Measurements from ENCODE around the gene DNAH6. TPM values are rescaled to one million over a fixed set of nuclear protein-coding genes. Genes with fewer than 3 reads are reported as not detected.

Gene DNAH6
- total RNA-seq, 2 experiments from 2014 or later = 0.60 to 1.00 TPM

DNA sequence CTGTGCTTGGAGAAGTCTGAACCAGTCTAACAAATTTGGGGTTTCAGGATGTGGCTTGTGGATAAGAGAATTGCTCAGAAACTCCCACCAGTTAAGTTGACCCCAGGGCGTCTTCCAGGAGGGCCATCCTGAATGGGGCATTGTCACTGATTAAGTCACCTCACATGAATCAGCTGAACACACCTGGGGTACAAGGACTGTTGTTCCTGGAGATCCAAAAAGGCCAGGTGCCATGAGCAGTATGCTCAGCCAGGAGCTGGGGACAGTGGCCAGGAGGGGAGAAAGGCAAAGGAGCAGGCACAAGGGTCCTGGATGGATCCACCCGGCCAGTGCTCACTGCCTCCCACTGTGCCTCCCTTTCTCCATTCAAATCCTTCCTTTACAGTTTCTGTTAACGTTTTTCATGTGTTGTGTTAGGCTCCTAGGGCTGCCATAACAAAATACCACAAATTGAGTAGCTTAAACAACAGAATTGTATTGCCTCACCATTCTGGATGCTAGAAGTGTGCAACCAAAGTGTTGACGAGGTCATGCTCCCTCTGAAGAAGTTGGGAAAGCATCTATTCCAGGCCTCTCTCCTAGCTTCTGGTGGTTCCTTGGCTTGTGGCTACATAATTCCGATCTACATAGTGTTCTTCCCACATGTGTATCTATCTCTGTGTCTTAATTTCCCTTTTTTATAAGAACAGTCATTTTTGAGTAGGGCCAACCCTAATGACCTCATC, 331.2 kb downstream of the DNAH6 start:
- H3K27me3 Mint-ChIP-seq = no peaks in the 10 kb centered on the region
- H3K36me3 Mint-ChIP-seq (ENCODE audit: low read depth) = peaks cover 73% of the 10 kb centered on the region
- H3K9me3 Mint-ChIP-seq = peaks cover 12% of the 10 kb centered on the region
- peak overlapping the region; percentile 16 for H3K4me3 Mint-ChIP-seq
- POLR2A ChIA-PET = no interaction called here
- peak overlapping the region; percentile 95 for H3K27ac Mint-ChIP-seq
- CTCF ChIA-PET = interaction anchor here (0.6 to 2.3 kb wide), 7 partner anchors 9 to 92 kb away, joined by 3 to 12 read pairs (median 4); no protein-coding TSS in a partner anchor
- no peak for DNase-seq
- H3K4me1 Mint-ChIP-seq = peaks cover 93% of the 10 kb centered on the region

DNA sequence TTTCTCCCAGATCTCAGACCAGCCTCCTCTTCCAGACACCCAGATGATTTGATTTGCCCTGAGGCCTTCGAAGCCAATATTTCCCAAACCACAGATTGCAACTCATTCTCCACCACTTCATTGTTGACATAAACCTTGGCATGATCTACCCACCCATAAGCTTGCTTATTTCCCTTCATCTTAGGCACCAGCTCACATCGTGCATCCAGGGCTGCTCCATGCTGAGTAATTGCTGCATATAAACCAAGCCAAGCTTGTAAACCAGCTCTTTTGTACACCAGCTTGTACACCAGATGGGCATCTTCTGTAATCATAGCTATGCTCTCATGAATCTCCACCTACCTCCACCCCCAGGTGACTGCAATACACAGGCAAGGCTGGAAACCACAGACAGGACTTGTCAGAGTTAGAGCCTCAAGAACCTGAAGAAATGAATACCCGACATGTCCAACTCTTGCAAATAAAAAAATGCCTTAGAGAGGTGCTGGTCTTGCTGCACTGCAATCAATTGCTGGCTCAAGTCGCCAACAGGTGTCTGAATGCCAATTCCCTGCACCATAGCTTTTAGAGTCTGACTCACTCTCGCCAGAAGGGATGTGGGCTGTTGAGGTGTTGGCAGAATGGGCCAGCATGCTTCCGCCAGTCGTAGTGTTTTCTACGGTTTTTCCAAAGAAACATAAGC, 333.1 kb downstream of the DNAH6 start:
- POLR2A ChIA-PET = no interaction called here
- peaks cover 23% of the 10 kb centered on the region for H3K9me3 Mint-ChIP-seq
- peak overlapping the region; percentile 54 for H3K4me3 Mint-ChIP-seq
- peak overlapping the region; percentile 88 for H3K27ac Mint-ChIP-seq
- H3K27me3 Mint-ChIP-seq = no peaks in the 10 kb centered on the region
- H3K4me1 Mint-ChIP-seq = peaks cover 89% of the 10 kb centered on the region
- DNase-seq = peak; percentile 56
- H3K36me3 Mint-ChIP-seq (ENCODE audit: low read depth) = peaks cover 74% of the 10 kb centered on the region
- CTCF ChIA-PET = interaction anchor here (0.6 to 2.9 kb wide), 9 partner anchors 8 to 670 kb away, joined by 3 to 21 read pairs (median 6); partner anchors contain the start of gene TRABD2A

DNA sequence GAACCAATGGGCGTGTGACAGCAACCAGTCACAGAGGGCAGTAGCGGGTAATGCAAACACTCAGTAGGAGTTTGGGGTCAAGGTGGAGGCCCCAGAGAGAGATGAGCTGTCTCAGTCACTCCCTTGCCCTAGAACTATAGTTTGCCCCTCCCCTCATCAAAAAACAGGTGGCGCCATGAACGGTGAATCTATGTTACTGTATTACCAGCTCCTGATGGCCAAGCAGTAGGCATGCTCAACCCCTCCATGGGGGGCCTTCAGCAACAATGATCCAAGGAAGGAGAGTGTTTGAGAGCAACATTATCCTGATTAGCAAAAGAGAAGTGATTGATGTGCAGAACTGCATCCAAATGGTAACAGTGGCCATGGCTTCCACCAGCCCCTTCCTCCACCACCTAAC, 334.2 kb downstream of the DNAH6 start:
- Mint-ChIP-seq H3K4me3 (no peak overlapping the region), H3K4me1 (peaks cover 92% of the 10 kb centered on the region), H3K36me3 (ENCODE audit: low read depth) (peaks cover 77% of the 10 kb centered on the region), H3K27ac (peak overlapping the region; percentile 61), H3K27me3 (no peaks in the 10 kb centered on the region), H3K9me3 (peaks cover 28% of the 10 kb centered on the region)
- POLR2A ChIA-PET = no interaction called here
- no peak for DNase-seq
- CTCF ChIA-PET = interaction anchor here (0.6 to 2.9 kb wide), 7 partner anchors 10 to 671 kb away, joined by 3 to 21 read pairs (median 7); partner anchors contain the start of gene TRABD2A

DNA sequence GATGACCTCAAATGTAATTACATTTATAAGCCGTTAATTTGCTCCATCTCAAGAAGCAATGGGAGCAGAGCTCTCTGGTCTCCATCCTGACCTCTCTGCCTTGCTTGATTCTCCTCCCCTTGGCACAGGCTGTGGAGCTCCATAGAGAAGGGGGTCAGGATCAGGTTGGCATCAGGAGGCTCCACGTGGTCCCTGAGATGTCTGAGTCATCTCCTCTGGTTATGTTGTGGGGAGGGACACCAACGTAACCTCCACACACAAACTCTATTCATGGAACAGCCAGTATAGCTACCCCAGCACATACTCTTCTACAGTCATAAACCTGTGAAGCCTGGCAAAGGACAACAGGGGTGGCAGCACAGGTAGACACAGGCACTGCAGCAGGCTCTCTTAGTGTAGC, 335.6 kb downstream of the DNAH6 start:
- Mint-ChIP-seq H3K27ac (peak overlapping the region; percentile 62), H3K9me3 (peaks cover 31% of the 10 kb centered on the region), H3K4me1 (peaks cover 92% of the 10 kb centered on the region), H3K27me3 (no peaks in the 10 kb centered on the region), H3K4me3 (no peak overlapping the region), H3K36me3 (ENCODE audit: low read depth) (peaks cover 87% of the 10 kb centered on the region)
- ChIA-PET POLR2A (no interaction called here), CTCF (interaction anchor here (1.0 to 1.7 kb wide), 5 partner anchors 10 to 88 kb away, joined by 3 to 6 read pairs (median 3); no protein-coding TSS in a partner anchor)
- no peak for DNase-seq

DNA sequence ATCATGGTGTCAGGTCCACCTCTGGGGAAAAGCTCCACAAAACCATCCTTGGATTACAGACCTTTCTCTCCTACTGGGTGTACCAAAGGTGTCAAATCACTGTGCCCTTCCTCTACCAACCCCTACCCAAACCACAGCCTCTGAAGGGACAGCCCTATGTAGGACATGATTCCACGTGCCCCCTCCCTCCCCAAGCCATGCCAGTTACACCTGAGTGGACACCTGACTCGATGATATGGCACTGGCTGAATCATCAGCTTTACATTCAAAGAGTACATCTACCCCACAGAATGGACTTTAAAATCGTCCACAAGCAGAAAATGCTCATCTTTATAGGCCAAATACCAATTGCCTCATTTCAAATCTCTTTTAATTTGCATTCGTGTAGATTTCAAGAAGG, 338.6 kb downstream of the DNAH6 start:
- DNase-seq = no peak
- ChIA-PET POLR2A (no interaction called here), CTCF (interaction anchor here (1.5 kb wide), 1 partner anchor 8 kb away, joined by 4 read pairs; no protein-coding TSS in a partner anchor)
- Mint-ChIP-seq H3K27me3 (no peaks in the 10 kb centered on the region), H3K36me3 (ENCODE audit: low read depth) (peaks cover 88% of the 10 kb centered on the region), H3K4me3 (peak overlapping the region; percentile 17), H3K9me3 (peaks cover 36% of the 10 kb centered on the region), H3K4me1 (peaks cover 93% of the 10 kb centered on the region), H3K27ac (peak overlapping the region; percentile 93)

DNA sequence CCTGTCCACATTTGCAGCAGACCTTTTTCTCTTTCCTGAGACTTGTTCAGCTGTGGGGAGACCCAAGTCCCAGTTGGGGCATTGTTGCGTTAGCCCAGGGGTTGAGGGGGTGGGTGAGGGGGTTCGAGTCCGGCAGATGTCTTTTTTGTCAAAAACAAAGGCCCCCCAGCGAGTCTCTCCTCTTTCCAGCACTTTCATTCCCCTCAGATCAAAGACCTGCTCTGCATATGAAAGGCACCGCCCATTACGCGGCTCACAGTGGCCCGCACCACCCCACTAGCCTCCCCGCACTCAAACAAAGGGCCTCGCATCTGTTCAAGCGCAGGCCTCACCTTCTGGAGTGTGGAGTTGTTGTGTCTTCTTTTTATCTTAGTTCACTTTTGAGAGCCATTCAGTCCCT, 339.4 kb downstream of the DNAH6 start:
- Mint-ChIP-seq H3K4me3 (peak overlapping the region; percentile 55), H3K27ac (peak overlapping the region; percentile 93), H3K27me3 (no peaks in the 10 kb centered on the region), H3K4me1 (peaks cover 93% of the 10 kb centered on the region), H3K9me3 (peaks cover 40% of the 10 kb centered on the region), H3K36me3 (ENCODE audit: low read depth) (peaks cover 89% of the 10 kb centered on the region)
- CTCF ChIA-PET = interaction anchor here (1.5 to 2.9 kb wide), 2 partner anchors 9 to 70 kb away, joined by 4 to 9 read pairs; no protein-coding TSS in a partner anchor
- POLR2A ChIA-PET = no interaction called here
- peak; percentile 31 for DNase-seq

DNA sequence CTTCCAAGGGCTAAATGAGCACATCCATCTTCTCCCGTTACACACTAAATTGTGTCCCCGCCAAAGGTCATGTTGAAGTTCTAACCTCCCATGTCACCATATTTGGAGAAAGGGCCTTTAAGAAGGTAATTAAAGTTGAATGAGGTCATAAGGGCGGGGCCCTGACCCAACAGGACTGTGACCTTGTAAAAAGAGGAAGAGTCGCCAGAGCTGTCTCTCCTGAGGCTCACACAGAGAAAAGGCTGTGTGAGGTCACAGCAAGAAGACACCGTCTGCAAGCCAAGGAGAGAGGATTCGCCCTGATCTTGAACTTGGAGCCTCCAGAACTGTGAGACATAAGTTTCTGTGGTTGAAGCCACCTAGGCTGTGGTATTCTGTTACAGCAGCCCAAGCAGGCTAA, 340.5 kb downstream of the DNAH6 start:
- no peaks in the 10 kb centered on the region for H3K27me3 Mint-ChIP-seq

DNA sequence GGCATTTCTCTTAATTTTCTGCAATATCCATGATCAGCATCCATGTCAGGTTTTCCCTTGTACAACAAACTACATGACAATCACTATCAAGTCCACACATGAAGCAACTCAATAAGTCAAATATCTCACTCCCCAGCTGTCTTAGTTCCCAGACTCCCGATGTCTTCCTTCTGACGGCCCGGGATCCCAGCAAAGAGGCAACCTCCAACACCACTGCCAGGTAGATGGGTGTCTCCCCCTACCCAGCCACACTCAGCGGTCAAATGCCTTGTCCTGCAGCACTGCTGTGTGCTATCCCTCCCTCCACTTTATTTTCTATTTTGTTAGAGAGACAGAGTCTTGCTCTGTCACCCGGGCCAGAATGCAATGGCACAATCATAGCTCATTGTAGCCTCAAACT, 341.3 kb downstream of the DNAH6 start:
- H3K36me3 Mint-ChIP-seq (ENCODE audit: low read depth) = peaks cover 86% of the 10 kb centered on the region
- no peaks in the 10 kb centered on the region for H3K27me3 Mint-ChIP-seq
- peak overlapping the region; percentile 93 for H3K27ac Mint-ChIP-seq
- peaks cover 92% of the 10 kb centered on the region for H3K4me1 Mint-ChIP-seq
- H3K9me3 Mint-ChIP-seq = peaks cover 33% of the 10 kb centered on the region
- no peak overlapping the region for H3K4me3 Mint-ChIP-seq
- no peak for DNase-seq
- ChIA-PET CTCF (interaction anchor here (0.7 to 2.9 kb wide), 10 partner anchors 8 to 116 kb away, joined by 3 to 9 read pairs (median 4); partner anchors contain the start of gene TRABD2A), POLR2A (no interaction called here)

More for the DNA sequence above, 340.5 kb downstream of the DNAH6 start:
- ChIA-PET CTCF (interaction anchor here (0.7 to 2.9 kb wide), 5 partner anchors 14 to 166 kb away, joined by 3 to 9 read pairs (median 4); partner anchors contain the start of gene TRABD2A), POLR2A (no interaction called here)
- Mint-ChIP-seq H3K27ac (peak overlapping the region; percentile 93), H3K9me3 (peaks cover 35% of the 10 kb centered on the region), H3K36me3 (ENCODE audit: low read depth) (peaks cover 89% of the 10 kb centered on the region), H3K4me1 (peaks cover 92% of the 10 kb centered on the region), H3K4me3 (peak overlapping the region; percentile 33)
- peak; percentile 59 for DNase-seq

DNA sequence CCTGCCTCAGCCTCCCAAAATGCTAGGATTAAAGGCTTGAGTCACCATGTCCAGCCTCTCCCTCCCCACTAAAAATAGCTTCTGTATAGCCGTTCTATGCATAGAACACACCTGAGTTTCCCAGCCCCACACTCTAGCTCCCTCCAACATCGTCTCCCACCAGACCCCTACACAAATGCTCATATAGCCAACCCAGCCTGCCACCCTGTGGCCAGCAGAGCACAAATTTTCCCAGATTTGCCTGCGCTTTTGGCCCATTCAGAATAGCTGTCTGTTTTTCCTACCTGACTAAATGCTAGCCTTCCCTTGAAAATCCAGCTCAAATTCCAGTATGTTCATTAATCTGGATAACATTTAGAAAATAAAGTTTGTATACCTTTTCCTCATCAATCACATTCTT, 341.8 kb downstream of the DNAH6 start:
- POLR2A ChIA-PET = interaction anchor here (0.7 kb wide), 1 partner anchor 23 kb away, joined by 4 read pairs; the partner anchor contains the start of gene TRABD2A
- peaks cover 92% of the 10 kb centered on the region for H3K4me1 Mint-ChIP-seq
- H3K36me3 Mint-ChIP-seq (ENCODE audit: low read depth) = peaks cover 85% of the 10 kb centered on the region
- no peak overlapping the region for H3K4me3 Mint-ChIP-seq
- H3K9me3 Mint-ChIP-seq = peaks cover 28% of the 10 kb centered on the region
- H3K27ac Mint-ChIP-seq = peak overlapping the region; percentile 93
- CTCF ChIA-PET = interaction anchor here (0.7 to 2.9 kb wide), 9 partner anchors 9 to 117 kb away, joined by 3 to 9 read pairs (median 4); no protein-coding TSS in a partner anchor
- DNase-seq = no peak
- no peaks in the 10 kb centered on the region for H3K27me3 Mint-ChIP-seq

DNA sequence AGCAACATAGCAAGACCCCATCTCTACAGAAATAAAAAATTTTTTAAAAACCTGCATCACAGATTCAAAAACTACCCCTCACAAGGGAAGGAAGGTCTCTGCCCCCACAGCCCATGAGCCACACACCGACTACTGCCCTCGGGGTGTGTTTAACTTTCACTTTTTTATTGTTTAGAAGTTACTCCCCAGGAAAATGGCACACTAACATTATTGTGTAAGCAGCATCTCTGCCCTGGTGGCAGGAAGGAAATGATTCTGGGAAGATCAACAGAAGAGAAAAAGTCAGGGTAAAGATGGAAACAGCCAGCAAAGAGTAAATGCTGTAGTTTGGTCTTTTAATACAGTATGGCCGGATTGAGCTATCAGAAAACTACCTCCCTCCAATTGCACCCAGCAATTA, 342.6 kb downstream of the DNAH6 start:
- CTCF ChIA-PET = interaction anchor here (3.0 to 4.6 kb wide), 2 partner anchors 9 to 67 kb away, joined by 12 to 21 read pairs; no protein-coding TSS in a partner anchor
- peaks cover 93% of the 10 kb centered on the region for H3K4me1 Mint-ChIP-seq

DNA sequence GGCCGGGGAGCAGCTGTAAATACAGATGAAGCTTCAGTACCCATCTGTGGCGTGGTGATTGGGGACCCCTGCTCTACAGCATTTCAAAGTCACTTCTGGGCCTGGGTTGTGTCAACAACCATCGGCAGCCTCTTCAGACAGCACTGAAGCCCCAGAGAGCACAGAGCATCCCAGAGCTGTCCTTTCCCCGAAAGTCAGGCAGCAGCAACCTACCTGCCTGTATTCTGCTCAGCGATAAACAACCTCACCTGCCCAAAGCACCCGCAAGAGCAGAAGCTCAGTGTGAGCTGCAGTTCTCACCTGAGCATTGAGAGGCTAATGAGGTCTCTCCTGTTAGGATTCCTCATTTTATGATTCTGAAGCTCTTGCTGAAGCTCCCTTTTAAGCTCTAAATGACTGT, 345.2 kb downstream of the DNAH6 start:
- H3K27me3 Mint-ChIP-seq = no peaks in the 10 kb centered on the region
- ChIA-PET POLR2A (no interaction called here), CTCF (interaction anchor here (1.3 to 4.6 kb wide), 5 partner anchors 10 to 64 kb away, joined by 6 to 21 read pairs (median 7); partner anchors contain the start of gene TRABD2A)
- peaks cover 14% of the 10 kb centered on the region for H3K9me3 Mint-ChIP-seq
- H3K4me3 Mint-ChIP-seq = no peak overlapping the region
- H3K36me3 Mint-ChIP-seq (ENCODE audit: low read depth) = peaks cover 66% of the 10 kb centered on the region
- H3K4me1 Mint-ChIP-seq = peaks cover 94% of the 10 kb centered on the region
- DNase-seq = no peak
- H3K27ac Mint-ChIP-seq = peak overlapping the region; percentile 86

More for the DNA sequence above, 342.6 kb downstream of the DNAH6 start:
- Mint-ChIP-seq H3K36me3 (ENCODE audit: low read depth) (peaks cover 82% of the 10 kb centered on the region), H3K9me3 (peaks cover 24% of the 10 kb centered on the region), H3K27ac (peak overlapping the region; percentile 93), H3K4me3 (peak overlapping the region; percentile 39), H3K27me3 (no peaks in the 10 kb centered on the region)
- POLR2A ChIA-PET = no interaction called here
- no peak for DNase-seq

DNA sequence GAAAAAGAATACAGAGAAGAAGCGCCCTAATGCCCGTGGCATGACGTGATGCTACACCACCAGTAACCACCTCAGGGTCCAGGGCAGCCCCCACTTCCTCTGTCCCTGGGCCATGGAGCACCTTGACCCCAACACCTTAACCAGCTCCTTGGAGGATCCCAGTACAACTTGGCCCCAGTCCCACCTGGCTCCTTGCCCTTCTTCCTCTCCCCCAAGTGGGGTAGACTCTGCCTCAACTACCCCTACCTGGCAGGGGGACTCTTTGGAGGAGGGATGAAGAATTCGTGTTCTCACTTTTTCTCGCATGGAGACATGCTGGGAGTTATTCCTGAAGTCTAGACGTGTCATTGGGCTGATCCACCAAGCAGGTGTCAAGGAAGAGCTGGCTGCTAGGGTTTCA, 345.7 kb downstream of the DNAH6 start:
- Mint-ChIP-seq H3K4me1 (peaks cover 94% of the 10 kb centered on the region), H3K4me3 (no peak overlapping the region), H3K27me3 (no peaks in the 10 kb centered on the region), H3K9me3 (peaks cover 12% of the 10 kb centered on the region), H3K36me3 (ENCODE audit: low read depth) (peaks cover 62% of the 10 kb centered on the region), H3K27ac (peak overlapping the region; percentile 86)
- DNase-seq = no peak
- ChIA-PET CTCF (interaction anchor here (1.1 to 4.6 kb wide), 6 partner anchors 9 to 121 kb away, joined by 5 to 21 read pairs (median 6); partner anchors contain the start of gene TRABD2A), POLR2A (no interaction called here)
